GM18511 (cell line): Measurements from ENCODE around the gene KCNQ5.
"Not testable (repeated sequence)": the region's sequence is repeated elsewhere in the genome, so short reads cannot be mapped to it uniquely, and the experiment has no call there.

Experiments used
- ATAC-seq: cut with Tn5 transposase; IDR thresholded peaks from one replicate; pipeline ENCODE4 v1.9.1; 2021; ENCODE audit warnings: mild to moderate bottlenecking, moderate library complexity; ENCODE audit not compliant: unreplicated experiment

KCNQ5 gene

DNA sequence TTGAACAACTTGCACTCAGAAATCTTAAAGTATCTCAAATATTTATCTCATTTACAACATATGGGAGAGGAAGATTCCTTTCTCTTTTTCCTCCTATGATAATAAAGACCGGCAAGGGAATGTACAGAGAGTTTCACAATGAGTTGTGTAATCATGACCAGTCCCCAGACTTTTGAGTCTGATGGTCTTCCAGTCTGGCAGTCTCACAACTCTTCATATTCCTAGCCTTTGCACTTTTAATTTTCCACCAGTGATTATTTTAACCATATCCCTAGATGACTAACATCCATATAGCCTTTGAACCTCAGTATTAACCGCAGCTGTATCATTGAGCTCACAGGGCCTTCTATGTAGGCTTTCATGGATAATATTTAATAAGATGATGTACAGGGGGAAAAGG is 324.9 kb downstream of the KCNQ5 start:
- ATAC-seq = no peak

DNA sequence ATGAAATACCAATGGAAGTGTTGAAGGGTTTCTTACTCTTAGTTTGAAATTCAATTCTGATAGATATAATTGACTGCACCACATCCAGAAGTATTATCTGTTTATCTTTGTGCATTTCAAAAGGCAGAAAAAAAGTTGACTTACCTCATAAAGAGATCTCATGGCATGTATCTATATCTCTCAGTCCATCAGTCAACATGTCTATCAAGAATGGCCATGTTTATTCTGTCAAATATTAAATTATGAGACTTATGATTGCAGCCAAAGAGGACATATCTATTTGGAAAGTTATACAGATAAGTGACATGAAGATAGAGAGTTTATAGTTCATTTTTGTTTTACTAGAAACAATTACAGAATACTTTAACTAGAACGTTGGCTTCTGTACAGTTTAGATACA is 325.7 kb downstream of the KCNQ5 start:
- ATAC-seq = no peak

DNA sequence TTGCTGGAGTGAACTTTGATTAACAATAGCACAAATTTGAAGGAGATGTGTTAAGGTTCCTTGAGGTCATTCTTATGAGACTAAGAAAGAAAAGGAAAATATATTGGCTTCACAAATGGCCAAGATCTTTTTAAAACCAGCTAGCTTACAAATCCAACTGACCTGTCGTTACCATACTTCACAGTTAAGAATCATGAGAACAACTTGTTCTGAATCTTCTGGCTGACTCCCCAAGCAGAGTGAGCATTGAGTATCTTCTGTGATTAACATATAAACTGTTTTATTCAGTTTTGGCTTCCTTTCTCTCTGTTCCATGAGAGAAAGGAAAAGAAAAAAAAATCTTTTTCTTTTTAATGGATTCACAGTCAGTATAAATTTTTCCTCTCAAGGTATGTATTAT is 326.3 kb downstream of the KCNQ5 start:
- no peak for ATAC-seq

DNA sequence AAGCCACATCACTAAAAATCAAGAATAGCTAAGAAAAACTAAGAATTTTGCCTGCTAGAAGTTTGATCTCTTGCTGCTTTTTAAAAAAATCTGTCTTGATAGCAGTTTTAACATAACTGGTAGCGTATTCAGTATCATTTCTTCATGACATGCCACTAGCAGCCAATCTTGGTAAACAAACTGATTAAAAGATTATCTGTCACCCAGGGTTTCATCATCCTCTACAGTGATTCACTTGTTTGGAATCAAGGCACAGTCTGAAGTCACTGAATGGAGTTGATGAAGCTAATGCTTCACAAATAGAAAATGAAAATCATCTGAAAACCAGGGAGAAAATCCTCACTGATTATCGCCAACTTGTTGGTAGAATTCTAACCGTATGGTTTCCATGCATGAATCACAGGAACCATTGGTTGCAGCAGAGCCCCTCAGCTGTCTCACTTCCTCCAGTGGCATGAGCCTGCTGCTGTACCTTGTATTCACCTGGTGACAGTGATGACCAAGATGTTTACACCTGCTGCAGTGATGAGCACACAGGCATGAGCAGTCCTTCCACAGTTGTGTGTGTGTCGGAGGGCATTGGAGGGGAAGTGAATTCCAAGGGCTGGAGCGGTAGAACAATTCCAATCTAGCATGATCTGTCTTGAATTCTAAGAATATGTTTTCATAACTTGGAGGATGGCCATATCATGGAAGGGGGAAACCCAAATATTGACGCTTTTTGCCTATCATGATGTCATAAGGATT is 328.4 kb downstream of the KCNQ5 start:
- ATAC-seq = peak; percentile 56

DNA sequence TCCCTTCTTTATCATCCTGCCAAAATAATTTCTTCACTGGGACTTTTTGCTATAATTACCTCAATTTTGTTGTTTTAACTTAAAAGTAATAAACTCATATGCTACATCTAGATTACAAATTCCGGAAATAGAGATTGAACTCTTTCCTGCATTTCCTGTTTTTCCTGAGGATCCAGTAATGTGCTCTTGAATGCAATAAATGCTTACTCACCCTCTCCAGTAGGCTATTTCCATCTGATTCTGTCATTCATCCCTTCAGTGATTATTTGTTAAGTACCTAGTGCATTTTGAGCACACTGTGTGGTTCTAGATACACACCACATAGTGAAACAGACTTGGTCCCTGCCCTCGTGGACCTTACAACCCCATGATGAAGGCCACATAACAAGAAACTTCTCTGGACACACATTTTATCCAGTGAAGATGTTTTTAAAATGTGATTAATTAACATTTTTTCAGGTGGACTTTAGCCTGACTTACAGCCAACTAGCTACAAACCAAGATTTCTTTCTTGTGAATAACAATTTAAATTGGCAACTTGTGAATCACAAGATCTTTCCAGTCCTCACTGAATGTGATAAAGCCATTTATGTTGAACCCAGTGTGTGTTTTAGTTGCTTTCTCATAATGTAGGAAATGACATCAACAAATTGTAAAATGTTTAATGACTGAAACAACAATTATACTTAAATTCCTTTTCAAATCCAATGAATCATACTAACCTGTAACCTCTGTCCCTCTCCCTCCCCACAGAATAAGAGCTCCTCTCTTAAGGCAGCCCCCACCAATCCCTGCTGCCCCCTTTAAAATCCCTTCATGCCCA is 331.2 kb downstream of the KCNQ5 start:
- ATAC-seq = no peak

DNA sequence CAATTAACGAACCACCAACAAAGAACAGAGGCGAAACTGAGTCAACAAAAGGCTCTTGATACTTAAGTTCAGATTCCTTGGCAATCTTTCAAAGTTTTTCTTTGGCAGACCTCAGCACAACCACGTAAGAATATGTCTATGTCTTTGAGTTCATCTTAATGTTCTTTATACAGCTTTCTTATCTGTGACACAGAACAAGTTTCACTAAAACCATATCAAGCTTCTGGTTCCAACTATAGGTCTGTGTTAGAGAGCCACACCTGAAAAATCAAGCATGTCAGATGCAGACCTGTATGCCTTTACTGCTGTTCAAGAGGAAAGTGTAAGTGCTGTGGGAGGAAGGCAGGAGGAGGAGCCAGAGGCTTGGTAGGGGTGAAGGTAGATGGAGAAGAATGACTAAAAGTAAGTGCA is 332.1 kb downstream of the KCNQ5 start:
- ATAC-seq = no peak

DNA sequence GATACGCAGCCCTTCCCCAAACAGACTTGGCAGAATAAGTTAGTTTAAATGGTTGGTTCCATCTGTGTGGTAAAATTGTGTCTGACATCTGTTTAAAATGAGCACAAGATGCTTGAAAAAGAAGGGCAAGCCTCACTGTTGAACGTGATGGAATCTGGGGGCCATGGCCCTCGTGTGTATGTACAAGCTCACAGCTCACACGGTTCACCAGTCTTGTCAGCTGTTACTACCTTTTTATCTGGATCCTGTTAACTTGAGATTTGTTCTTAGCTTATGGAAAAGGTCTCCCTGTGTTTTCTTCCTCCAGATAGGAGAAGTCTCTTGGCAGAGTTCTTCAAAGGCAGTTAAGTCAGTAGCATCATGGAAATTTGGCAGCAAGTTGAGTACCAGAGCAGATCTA is 332.9 kb downstream of the KCNQ5 start:
- ATAC-seq = no peak

DNA sequence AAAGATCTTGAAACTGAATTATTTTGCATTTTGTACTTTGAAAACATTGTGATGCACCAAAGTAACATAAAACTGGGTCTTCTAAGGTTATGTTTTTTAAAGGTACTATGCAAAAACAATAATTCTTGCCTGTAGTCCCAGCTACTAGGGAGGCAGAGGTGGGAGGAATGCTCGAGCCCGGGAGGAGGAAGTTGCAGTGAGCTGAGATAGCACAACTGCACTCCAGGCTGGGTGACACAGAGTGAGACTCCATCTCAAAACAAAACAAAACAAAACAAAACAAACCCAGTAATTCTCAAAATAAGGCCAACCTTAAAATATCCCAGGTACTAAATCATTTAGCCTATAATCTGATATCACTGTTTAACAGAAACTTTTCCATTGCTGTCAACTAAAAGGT is 333.8 kb downstream of the KCNQ5 start:
- ATAC-seq = no peak

DNA sequence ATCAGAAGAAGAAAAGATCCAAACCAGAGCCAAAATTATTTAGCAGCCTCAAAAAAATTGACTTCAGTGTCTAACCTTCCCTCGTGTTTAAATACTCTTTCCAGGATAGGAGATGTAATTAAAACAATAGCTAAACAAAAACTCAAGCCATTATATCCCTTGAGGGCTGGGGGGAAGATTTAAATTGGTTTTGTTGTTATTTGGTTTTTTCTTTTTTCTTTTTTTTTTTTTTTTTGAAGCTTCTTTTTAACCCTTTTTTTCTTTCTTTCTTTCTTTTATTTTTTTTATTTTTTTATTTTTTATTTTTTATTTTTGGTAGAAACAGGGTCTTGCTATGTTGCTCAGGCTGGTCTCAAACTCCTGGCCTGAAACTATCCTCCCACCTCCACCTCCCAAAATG is 334.4 kb downstream of the KCNQ5 start:
- no peak for ATAC-seq

DNA sequence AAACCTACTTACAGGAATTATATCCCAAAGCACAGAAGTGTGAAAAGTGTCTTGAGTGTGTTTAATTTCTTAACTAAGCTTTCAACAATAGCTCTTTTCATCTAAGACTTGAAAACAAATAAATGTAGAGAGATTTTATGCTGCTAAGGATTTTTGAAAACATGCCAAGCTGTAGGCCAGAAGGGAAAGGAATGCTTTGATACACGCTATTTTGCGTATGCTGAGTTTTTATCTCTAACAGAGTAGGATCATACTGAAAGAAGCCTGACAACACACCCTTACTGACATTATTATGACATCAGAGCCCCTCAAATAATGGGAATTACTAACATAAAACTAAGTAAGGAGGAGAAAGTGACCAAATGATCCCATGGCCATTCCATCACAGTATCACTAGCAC is 338.0 kb downstream of the KCNQ5 start:
- no peak for ATAC-seq

DNA sequence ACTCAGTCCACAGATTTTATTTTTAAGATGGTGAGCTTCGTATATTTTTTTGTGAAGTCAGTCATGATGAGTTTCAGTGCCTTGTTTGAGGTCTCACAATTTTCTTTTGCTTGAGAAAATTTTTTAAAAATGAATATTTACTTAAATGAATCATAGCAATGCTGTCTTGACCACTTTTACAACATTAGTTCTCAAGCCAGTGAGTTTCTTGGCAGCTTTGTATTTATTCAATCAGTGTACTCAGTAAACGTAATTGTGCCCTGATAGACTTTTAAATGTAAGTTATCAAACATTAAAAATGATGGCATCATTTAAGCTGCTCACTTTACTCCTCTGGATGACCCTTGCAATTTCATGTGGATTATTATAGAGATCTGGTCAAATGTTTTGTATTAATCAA is 342.1 kb downstream of the KCNQ5 start:
- ATAC-seq = no peak

DNA sequence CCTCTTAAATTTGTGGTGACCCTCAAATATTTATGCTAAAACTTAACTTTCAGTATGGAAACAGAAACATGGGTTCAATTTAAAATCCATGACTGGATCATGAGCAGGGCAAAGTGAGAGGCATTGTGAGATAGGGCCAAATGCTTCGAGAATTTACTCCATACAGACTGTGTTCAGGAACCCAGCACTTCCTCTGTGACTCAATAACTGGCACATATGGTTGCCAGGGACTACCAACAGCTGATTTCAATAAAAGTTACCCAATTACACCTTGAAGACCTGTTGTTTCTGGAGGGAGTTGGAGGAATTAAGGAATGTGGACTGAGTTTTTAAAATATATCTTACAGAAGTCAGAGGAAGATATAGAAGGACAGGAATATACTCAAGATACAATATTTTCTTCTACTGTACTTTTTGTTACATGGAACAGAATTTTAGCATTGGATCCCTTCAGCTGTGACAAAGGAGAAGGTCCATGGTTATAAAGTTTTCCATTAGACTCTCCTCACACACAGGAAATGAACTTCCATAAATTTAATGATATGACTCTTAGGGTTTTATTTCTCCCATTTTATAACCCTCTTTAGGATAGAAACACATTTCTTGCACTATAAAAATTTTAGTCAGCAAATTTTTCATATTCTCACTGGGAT is 344.9 kb downstream of the KCNQ5 start:
- no peak for ATAC-seq

DNA sequence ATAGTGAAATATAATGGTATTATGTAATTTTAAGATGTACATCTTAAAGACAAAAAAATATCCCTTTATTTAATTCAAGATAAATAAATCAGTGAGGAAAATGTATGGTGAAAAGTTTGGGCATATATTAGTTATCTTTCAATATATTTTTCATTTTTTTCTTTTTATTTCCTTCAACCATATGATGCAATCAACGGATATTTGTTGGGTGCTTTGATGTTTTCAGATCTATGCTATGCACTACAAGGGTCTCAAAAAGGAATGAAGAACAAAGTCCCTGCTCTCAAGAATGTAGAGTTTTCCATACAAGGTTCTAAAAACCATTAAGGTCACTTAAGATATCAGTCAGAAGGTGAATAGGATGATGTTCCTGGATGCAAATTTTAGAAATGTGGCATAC is 345.5 kb downstream of the KCNQ5 start:
- ATAC-seq = no peak

DNA sequence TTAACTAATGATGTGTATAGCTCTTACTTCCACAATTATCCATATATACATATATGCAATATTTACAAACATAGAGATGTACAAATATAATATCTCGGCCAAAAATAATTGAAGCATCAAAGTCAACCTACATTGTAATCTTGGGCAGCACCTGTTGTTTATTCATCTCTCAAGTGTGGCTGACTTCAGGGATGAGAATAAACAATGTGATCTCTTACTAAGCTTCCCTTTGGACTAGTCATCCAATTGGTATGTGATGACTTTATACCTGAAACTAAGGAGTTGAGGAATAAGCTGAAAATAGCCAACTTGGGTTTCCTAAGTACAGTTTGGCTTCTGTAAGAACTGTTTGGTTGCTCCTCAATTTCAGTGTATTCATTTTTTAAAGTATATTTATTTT is 346.8 kb downstream of the KCNQ5 start:
- ATAC-seq = no peak

DNA sequence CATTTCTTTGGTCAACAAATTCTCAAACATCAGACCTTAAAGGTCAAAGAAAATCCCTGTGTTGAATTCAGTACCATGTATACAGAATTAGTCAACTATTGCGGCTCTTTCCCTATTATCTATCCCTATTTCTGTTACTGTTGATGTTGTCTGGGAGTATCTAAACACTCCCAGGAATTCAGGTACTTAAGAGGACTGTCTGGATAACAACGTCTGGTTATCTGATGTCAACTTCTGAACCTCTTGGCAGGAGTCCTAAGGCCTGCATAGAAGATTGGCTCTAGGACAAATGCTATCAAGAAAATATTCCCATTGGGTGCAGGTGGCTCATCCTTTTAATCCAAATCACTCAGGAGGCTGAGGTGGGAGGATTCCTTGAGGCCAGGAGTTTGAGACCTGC is 347.8 kb downstream of the KCNQ5 start:
- ATAC-seq = no peak

DNA sequence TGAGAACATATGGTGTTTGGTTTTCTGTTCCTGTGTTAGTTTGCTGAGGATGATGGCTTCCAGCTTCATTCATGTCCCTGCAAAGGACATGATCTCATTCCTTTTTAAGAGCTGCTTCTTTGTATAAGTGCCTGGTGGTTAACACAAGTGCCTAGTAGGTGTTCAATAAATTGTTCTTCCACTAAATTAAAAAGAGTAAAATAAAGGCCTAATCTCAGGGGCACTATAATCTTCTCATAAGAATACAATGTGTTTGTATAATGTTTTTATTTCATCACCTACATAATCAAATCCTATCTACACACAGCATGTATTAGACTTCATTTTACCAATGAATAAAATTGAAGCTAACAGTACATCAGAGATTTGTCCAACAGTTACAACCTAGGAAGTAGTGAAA is 350.7 kb downstream of the KCNQ5 start:
- ATAC-seq = no peak

DNA sequence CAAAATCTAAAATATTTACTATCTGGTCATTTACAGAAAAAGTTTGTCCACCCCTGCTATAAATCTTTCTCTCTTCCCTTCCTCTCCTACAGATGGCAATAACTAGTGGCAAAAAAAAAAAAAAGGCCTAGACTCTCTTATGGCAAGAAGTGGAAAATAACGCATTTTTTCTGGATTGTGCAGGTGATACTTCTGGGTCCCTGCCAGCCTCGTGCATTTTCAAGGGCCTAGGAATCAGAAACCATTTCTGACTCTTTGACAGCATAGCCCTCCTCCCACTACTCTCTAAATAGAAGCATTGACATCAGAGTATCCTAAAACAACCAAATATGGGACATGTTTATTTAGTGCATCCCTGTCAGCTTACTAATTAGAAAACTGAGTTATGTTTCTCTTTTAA is 352.4 kb downstream of the KCNQ5 start:
- no peak for ATAC-seq

DNA sequence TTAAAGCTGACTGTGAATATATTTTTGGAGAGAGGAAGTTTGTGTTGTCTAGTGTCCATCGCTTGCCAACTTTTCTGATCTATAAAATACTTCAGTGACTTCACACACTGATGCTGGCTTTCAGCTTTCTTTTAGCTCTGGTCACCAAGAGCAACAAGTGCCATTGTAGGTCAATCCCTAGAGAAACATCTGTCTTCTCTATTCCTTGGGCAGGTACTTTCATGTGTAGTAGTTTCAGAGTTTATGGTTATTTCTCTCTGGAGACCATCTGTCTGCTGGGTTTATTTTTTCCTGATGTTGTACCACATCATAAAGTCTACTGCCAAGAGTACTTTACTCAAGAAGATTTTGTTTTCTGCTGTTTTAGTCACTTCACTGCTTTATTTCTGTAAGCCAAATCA is 353.5 kb downstream of the KCNQ5 start:
- no peak for ATAC-seq

DNA sequence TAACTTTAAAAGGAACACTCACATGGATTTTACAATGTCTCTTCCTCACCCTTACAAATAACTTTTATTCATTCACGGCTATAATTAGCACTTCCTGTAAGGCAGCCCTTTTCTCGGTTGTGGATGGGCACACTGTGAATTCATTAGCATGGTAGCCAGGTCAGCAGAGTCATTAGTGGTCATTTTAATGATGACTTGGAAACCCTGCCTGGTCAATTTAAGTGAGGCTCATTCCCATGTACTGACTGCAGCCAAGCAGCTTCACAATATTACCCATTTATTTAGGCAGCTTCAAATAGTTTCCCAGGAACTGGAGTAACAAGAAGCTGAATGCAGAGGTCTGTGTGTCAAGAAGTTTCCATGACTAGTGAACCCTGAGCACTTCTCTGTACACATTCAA is 354.6 kb downstream of the KCNQ5 start:
- no peak for ATAC-seq

DNA sequence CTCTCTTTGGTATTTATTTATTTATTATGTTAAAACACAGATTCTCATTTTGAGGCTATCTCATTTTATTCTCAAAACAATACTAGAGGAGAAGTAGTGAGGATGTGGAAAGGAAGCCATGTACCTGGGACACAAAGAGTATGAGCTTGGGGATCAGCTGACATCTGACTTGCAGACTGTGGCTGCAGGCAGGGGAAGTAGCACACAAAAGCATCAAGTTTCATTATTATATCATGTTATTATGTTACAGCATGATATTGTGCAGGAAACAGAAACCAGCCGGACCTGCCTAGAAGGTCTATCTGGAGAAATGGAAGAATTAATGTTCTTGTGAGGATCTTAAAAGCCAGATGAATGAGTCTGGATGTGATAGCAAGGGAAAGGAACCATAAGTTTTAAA is 355.2 kb downstream of the KCNQ5 start:
- ATAC-seq = peak; percentile 95

DNA sequence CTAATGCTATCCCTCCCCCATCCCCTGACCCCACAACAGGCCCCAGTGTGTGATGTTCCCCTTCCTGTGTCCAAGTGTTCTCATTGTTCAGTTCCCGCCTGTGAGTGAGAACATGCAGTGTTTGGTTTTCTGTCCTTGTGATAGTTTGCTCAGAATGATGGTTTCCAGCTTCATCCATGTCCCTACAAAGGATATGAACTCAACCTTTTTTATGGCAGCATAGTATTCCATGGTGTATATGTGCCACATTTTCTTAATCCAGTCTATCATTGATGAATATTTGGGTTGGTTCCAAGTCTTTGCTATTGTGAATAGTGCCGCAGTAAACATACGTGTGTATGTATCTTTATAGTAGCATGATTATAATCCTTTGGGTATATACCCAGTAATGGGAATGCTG is 356.9 kb downstream of the KCNQ5 start:
- not testable (repeated sequence) for ATAC-seq
